HG02571 (cell line): Measurements from ENCODE around the gene ZNF784.

Source experiments
- ATAC-seq: cut with Tn5 transposase; IDR thresholded peaks from one replicate; pipeline ENCODE4 v1.9.1; 2021; ENCODE audit warnings: mild to moderate bottlenecking, moderate library complexity; ENCODE audit not compliant: unreplicated experiment

The ZNF784 gene

GRCh38 chr19:55656988-55657747 lies 32.8 kb upstream of the ZNF784 start:
- ATAC-seq = no peak

- ATAC-seq = no peak
Observed at GRCh38 chr19:55656552-55656951, 32.2 kb upstream of the ZNF784 start.

- ATAC-seq = no peak
Observed at GRCh38 chr19:55655648-55656040, 31.3 kb upstream of the ZNF784 start.

- peak; percentile 24 for ATAC-seq
Observed at GRCh38 chr19:55654868-55655647, 30.7 kb upstream of the ZNF784 start, which contains the start of gene U2AF2. U2AF2 (plus strand) TSS chr19:55655035; CDS start chr19:55655105, 70 bp downstream.

- peak; percentile 57 for ATAC-seq
Observed at GRCh38 chr19:55654323-55654867, 30.0 kb upstream of the ZNF784 start.

GRCh38 chr19:55653651-55654322 lies 29.4 kb upstream of the ZNF784 start:
- peak; percentile 41 for ATAC-seq

GRCh38 chr19:55652311-55653128 lies 28.2 kb upstream of the ZNF784 start:
- no peak for ATAC-seq

- no peak for ATAC-seq
Observed at GRCh38 chr19:55651236-55651635, 26.9 kb upstream of the ZNF784 start.

GRCh38 chr19:55650602-55651230 lies 26.4 kb upstream of the ZNF784 start:
- ATAC-seq = no peak

- no peak for ATAC-seq
Observed at GRCh38 chr19:55650126-55650557, 25.8 kb upstream of the ZNF784 start.

- no peak for ATAC-seq
Observed at GRCh38 chr19:55649268-55650125, 25.1 kb upstream of the ZNF784 start.

GRCh38 chr19:55648585-55649267 lies 24.4 kb upstream of the ZNF784 start:
- ATAC-seq = no peak

GRCh38 chr19:55647732-55648584 lies 23.6 kb upstream of the ZNF784 start, which contains the start of gene CCDC106:
CCDC106 (plus strand) TSS chr19:55648212; CDS start chr19:55649047, 835 bp downstream.
- no peak for ATAC-seq

- ATAC-seq = no peak
Observed at GRCh38 chr19:55646889-55647731, 22.7 kb upstream of the ZNF784 start.

- ATAC-seq = no peak
Observed at GRCh38 chr19:55645512-55645881, 21.1 kb upstream of the ZNF784 start.

GRCh38 chr19:55644842-55645511 lies 20.6 kb upstream of the ZNF784 start:
- no peak for ATAC-seq
